Neural cell (in vitro differentiated cells): ENCODE results near the gene INTS12. TPM values are rescaled to one million over a fixed set of nuclear protein-coding genes. Genes with fewer than 3 reads are reported as not detected.

Experiments
- H2AFZ ChIP-seq: fragments of 200-600, 300-800 bp; sonication (generic), shearing (Covaris generic); 2 replicates; pipeline ENCODE4 v1.6.0; 2014; ENCODE audit warnings: low read depth, mild to moderate bottlenecking, antibody characterized with exemption, low read length, moderate library complexity
- H3F3A ChIP-seq: fragments of 200-600 bp; shearing (Covaris generic); 2 replicates; pipeline ENCODE4 v1.6.1; 2016; ENCODE audit warnings: mild to moderate bottlenecking, moderate library complexity, mixed read lengths, antibody characterized with exemption, low read length; ENCODE audit not compliant: insufficient read depth, poor library complexity, severe bottlenecking
- H3K27ac ChIP-seq: fragments of 200-600, 300-800 bp; sonication (generic), shearing (Covaris generic); 2 replicates; pipeline ENCODE4 v1.5.1; 2014; ENCODE audit warnings: mild to moderate bottlenecking, low read length, moderate library complexity
- H3K27me3 ChIP-seq: fragments of 300-800, 200-600 bp; sonication (generic), shearing (Covaris generic); 2 replicates; pipeline ENCODE4 v1.6.0; 2014; ENCODE audit warnings: mild to moderate bottlenecking, low read depth, low read length, moderate library complexity; ENCODE audit not compliant: insufficient read depth
- H3K36me3 ChIP-seq: fragments of 300-800, 200-600 bp; sonication (generic), shearing (Covaris generic); 2 replicates; pipeline ENCODE4 v1.5.1; 2014; ENCODE audit warnings: mild to moderate bottlenecking, antibody characterized with exemption, low read length, moderate library complexity; ENCODE audit not compliant: insufficient read depth
- H3K4me2 ChIP-seq: fragments of 300-800, 200-600 bp; sonication (generic), shearing (Covaris generic); 2 replicates; pipeline ENCODE4 v1.6.0; 2014; ENCODE audit warnings: mild to moderate bottlenecking, low read length
- H3K4me3 ChIP-seq: fragments of 300-800, 200-600 bp; sonication (generic), shearing (Covaris generic); 2 replicates; pipeline ENCODE4 v1.5.1; 2014; ENCODE audit warnings: mild to moderate bottlenecking, low read length, moderate library complexity
- H3K79me2 ChIP-seq: fragments of 200-600 bp; shearing (Covaris generic); replicated peaks from 2 replicates; pipeline ENCODE4 v1.6.0; 2014; ENCODE audit warnings: mild to moderate bottlenecking, low read length, moderate library complexity; ENCODE audit not compliant: insufficient read depth
- H3K9ac ChIP-seq: fragments of 300-800, 200-600 bp; sonication (generic), shearing (Covaris generic); 2 replicates; pipeline ENCODE4 v1.6.1; 2016; ENCODE audit warnings: mild to moderate bottlenecking, low read length, mixed read lengths
- H3K9me2 ChIP-seq: fragments of 200-600 bp; shearing (Covaris generic); 2 replicates; pipeline ENCODE4 v1.6.1; 2016; ENCODE audit warnings: mild to moderate bottlenecking, low read length, mixed read lengths; ENCODE audit not compliant: insufficient read depth
- H3K9me3 ChIP-seq: fragments of 200-600, 300-800 bp; sonication (generic), shearing (Covaris generic); 2 replicates; pipeline ENCODE4 v1.6.1; 2016; ENCODE audit warnings: mild to moderate bottlenecking, mixed run types, low read length, moderate library complexity, mixed read lengths
- H4K20me1 ChIP-seq: fragments of 200-600 bp; shearing (Covaris generic); 2 replicates; pipeline ENCODE4 v1.6.1; 2016; ENCODE audit warnings: mild to moderate bottlenecking, mixed run types; ENCODE audit not compliant: insufficient read depth
- EP300 ChIP-seq: fragments of 450-650 bp; conservative IDR thresholded peaks from 2 replicates; pipeline ENCODE4 v1.6.1; 2014; ENCODE audit warnings: antibody characterized with exemption, mild to moderate bottlenecking, moderate library complexity; ENCODE audit not compliant: poor library complexity, severe bottlenecking
- EZH2 ChIP-seq: fragments of 200-600, 300-800 bp; shearing (Covaris generic), sonication (generic); IDR thresholded peaks from 2 replicates; pipeline ENCODE4 v1.6.1; 2014; ENCODE audit warnings: antibody characterized with exemption, low read length, borderline replicate concordance, mild to moderate bottlenecking; ENCODE audit not compliant: insufficient read depth, poor library complexity, severe bottlenecking
- MXI1 ChIP-seq: fragments of 450-650 bp; conservative IDR thresholded peaks from 2 replicates; pipeline ENCODE4 v1.6.1; 2014; ENCODE audit warnings: antibody characterized with exemption, mild to moderate bottlenecking; ENCODE audit not compliant: poor library complexity, severe bottlenecking
- POLR2AphosphoS5 ChIP-seq: IDR thresholded peaks from 2 replicates; pipeline ENCODE4 v1.6.1; 2012
- RAD21 ChIP-seq: fragments of 450-650 bp; conservative IDR thresholded peaks from 2 replicates; pipeline ENCODE4 v1.6.1; 2014; ENCODE audit warnings: antibody characterized with exemption, mild to moderate bottlenecking, moderate library complexity
- SMC3 ChIP-seq: fragments of 450-650 bp; conservative IDR thresholded peaks from 2 replicates; pipeline ENCODE4 v1.6.1; 2014; ENCODE audit warnings: antibody characterized with exemption, mild to moderate bottlenecking, moderate library complexity; ENCODE audit not compliant: poor library complexity
- TAF1 ChIP-seq: IDR thresholded peaks from 2 replicates; pipeline ENCODE4 v1.6.1; 2012; ENCODE audit warnings: low read depth
- polyA plus RNA-seq: library from polyadenylated mRNA; depleted of rRNA; stranded (reverse); fragments of >200 nt; gene quantifications from 2 replicates; pipeline ENCODE4 v1.2.3, GENCODE V29; 2014
- TF ChIP-seq, protein P1 (sequence below): IDR thresholded peaks from 2 replicates; pipeline ENCODE4 v1.6.1; 2012; ENCODE audit warnings: borderline replicate concordance
- TF ChIP-seq, protein P2 (sequence below): fragments of 450-650 bp; IDR thresholded peaks from 2 replicates; pipeline ENCODE4 v1.5.1; 2014; ENCODE audit warnings: antibody characterized with exemption, mild to moderate bottlenecking, moderate library complexity; ENCODE audit not compliant: poor library complexity, severe bottlenecking

Gene INTS12
- polyA plus RNA-seq, 1 donor from 2014 or later: 24.2 TPM

DNA sequence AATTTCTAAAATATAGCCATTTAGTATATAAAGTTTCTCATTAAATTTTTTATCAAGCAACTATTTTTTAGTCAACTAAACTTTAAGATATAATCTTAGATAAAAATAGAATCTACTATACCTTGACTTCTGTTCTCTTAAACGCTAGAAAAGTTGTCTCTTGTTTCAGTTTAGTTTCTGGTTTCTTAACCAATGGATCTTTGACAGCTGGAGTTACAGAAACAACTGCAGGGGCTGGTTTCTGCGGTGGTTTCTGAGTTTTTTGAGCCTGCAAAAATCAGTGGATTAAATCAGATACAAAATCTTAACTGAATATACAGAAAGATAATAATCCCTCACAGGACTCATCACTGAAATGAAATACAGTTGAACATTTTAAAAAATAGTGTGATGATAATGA is 21.9 kb downstream of the INTS12 start:
- TF ChIP-seq SMC3: no peak
- no peak for TF ChIP-seq POLR2AphosphoS5
- TF ChIP-seq EZH2: no peak
- TF ChIP-seq, protein P1, sequence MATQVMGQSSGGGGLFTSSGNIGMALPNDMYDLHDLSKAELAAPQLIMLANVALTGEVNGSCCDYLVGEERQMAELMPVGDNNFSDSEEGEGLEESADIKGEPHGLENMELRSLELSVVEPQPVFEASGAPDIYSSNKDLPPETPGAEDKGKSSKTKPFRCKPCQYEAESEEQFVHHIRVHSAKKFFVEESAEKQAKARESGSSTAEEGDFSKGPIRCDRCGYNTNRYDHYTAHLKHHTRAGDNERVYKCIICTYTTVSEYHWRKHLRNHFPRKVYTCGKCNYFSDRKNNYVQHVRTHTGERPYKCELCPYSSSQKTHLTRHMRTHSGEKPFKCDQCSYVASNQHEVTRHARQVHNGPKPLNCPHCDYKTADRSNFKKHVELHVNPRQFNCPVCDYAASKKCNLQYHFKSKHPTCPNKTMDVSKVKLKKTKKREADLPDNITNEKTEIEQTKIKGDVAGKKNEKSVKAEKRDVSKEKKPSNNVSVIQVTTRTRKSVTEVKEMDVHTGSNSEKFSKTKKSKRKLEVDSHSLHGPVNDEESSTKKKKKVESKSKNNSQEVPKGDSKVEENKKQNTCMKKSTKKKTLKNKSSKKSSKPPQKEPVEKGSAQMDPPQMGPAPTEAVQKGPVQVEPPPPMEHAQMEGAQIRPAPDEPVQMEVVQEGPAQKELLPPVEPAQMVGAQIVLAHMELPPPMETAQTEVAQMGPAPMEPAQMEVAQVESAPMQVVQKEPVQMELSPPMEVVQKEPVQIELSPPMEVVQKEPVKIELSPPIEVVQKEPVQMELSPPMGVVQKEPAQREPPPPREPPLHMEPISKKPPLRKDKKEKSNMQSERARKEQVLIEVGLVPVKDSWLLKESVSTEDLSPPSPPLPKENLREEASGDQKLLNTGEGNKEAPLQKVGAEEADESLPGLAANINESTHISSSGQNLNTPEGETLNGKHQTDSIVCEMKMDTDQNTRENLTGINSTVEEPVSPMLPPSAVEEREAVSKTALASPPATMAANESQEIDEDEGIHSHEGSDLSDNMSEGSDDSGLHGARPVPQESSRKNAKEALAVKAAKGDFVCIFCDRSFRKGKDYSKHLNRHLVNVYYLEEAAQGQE: no peak
- TF ChIP-seq TAF1: no peak
- no peak for TF ChIP-seq MXI1
- no peak for TF ChIP-seq EP300
- TF ChIP-seq, protein P2, sequence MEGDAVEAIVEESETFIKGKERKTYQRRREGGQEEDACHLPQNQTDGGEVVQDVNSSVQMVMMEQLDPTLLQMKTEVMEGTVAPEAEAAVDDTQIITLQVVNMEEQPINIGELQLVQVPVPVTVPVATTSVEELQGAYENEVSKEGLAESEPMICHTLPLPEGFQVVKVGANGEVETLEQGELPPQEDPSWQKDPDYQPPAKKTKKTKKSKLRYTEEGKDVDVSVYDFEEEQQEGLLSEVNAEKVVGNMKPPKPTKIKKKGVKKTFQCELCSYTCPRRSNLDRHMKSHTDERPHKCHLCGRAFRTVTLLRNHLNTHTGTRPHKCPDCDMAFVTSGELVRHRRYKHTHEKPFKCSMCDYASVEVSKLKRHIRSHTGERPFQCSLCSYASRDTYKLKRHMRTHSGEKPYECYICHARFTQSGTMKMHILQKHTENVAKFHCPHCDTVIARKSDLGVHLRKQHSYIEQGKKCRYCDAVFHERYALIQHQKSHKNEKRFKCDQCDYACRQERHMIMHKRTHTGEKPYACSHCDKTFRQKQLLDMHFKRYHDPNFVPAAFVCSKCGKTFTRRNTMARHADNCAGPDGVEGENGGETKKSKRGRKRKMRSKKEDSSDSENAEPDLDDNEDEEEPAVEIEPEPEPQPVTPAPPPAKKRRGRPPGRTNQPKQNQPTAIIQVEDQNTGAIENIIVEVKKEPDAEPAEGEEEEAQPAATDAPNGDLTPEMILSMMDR: no peak
- TF ChIP-seq RAD21: no peak
- Histone ChIP-seq H3F3A (no peaks in the 10 kb centered on the region), H2AFZ (no peak overlapping the region), H3K27me3 (no peaks in the 10 kb centered on the region), H3K4me2 (no peak overlapping the region), H3K27ac (no peak overlapping the region), H3K79me2 (no peaks in the 10 kb centered on the region), H4K20me1 (no peaks in the 10 kb centered on the region), H3K9ac (no peak overlapping the region), H3K4me3 (no peak overlapping the region), H3K9me3 (no peaks in the 10 kb centered on the region), H3K9me2 (no peaks in the 10 kb centered on the region), H3K36me3 (peaks cover 8% of the 10 kb centered on the region)

DNA sequence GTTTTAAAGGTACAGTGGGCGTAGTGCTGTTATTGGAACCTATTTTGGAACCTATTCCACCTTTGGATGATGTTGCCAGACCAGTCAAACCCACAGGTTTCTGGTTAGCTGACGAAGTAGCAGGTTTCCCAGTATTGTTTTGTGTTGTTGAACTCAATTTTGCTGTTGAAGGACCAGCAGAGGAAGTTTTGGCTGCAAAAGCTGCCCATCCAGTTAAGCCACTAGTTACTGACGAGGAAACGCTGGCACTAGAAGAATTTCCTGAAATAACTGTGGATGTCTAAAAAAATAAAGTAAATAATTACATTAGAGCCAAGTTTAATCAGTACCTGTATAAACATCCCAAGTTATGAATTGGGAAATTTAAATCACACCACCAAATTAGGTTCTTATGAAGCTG is 25.5 kb downstream of the INTS12 start:
- no peaks in the 10 kb centered on the region for H3K27me3 ChIP-seq
- H3K79me2 ChIP-seq: no peaks in the 10 kb centered on the region
- no peak overlapping the region for H3K9ac ChIP-seq
- TF ChIP-seq POLR2AphosphoS5 (no peak), EZH2 (no peak), TAF1 (no peak), MXI1 (no peak), EP300 (no peak), SMC3 (no peak), RAD21 (no peak)
- TF ChIP-seq, protein P2: no peak
- TF ChIP-seq, protein P1: no peak
- no peak overlapping the region for H2AFZ ChIP-seq
- H3F3A ChIP-seq: no peaks in the 10 kb centered on the region
- H4K20me1 ChIP-seq: no peaks in the 10 kb centered on the region
- no peak overlapping the region for H3K4me2 ChIP-seq
- no peak overlapping the region for H3K4me3 ChIP-seq
- H3K9me2 ChIP-seq: no peaks in the 10 kb centered on the region
- peaks cover 4% of the 10 kb centered on the region for H3K36me3 ChIP-seq
- H3K9me3 ChIP-seq: no peaks in the 10 kb centered on the region
- no peak overlapping the region for H3K27ac ChIP-seq
